PC-9 (cell line): ENCODE results near the gene LHX8.

ENCODE experiments used
- CTCF ChIP-seq: fragments of 200-600 bp; sonication (generic); conservative IDR thresholded peaks from 2 replicates; pipeline ENCODE4 v1.6.1; 2017; ENCODE audit warnings: mixed run types, antibody characterized with exemption, mild to moderate bottlenecking, moderate library complexity
- EZH2 ChIP-seq: fragments of 200-600 bp; sonication (generic); IDR thresholded peaks from 2 replicates; pipeline ENCODE4 v1.8.0; 2017; ENCODE audit warnings: antibody characterized with exemption, low read depth

- TF ChIP-seq CTCF (no peak), EZH2 (no peak)
Measured at GRCh38 chr1:75202751-75203150, 68.6 kb downstream of the LHX8 start.
